Natural killer cell (primary cell): ENCODE results near the gene RPS17. TPM values are rescaled to one million over a fixed set of nuclear protein-coding genes. Genes with fewer than 3 reads are reported as not detected.

Experiments
- ATAC-seq, 3 donors: fragments of 150-1000 bp in 2 of 3; fragments of 200-7000 bp in 1 of 3; cut with Tn5 transposase; 1 replicate in 1 of 3; 2 replicates in 2 of 3; pipeline ENCODE4 v1.10.0; 2021; ENCODE audit warnings: mild to moderate bottlenecking in 2 of 3, moderate library complexity in 2 of 3
- DNase-seq, 2 donors: peaks; one replicate each; pipeline versions ENCODE4 v3.0.0 to v3.0.0-alpha.2; 2013 to 2021; ENCODE audit warnings: mixed read lengths in 1 of 2
- H3K27ac ChIP-seq: one replicate; pipeline ENCODE4 v1.5.1; 2013; ENCODE audit warnings: mild to moderate bottlenecking, low read length
- H3K27me3 ChIP-seq: one replicate; pipeline ENCODE4 v1.6.1; 2013; ENCODE audit warnings: low read length; ENCODE audit not compliant: control insufficient read depth, insufficient read depth
- H3K36me3 ChIP-seq: one replicate; pipeline ENCODE4 v1.6.1; 2013; ENCODE audit warnings: low read length; ENCODE audit not compliant: control insufficient read depth, insufficient read depth
- H3K4me1 ChIP-seq: one replicate; pipeline ENCODE4 v1.6.1; 2013; ENCODE audit warnings: low read length; ENCODE audit not compliant: control insufficient read depth, insufficient read depth
- H3K4me3 ChIP-seq: one replicate; pipeline ENCODE4 v1.5.1; 2013; ENCODE audit warnings: low read length
- H3K9me3 ChIP-seq: one replicate; pipeline ENCODE4 v1.6.1; 2013; ENCODE audit warnings: low read length; ENCODE audit not compliant: control insufficient read depth, insufficient read depth
- H3K27ac Mint-ChIP-seq, 2 donors: one replicate each; pipeline ENCODE4 v1.8.0; 2022; ENCODE audit warnings: mild to moderate bottlenecking in 2 of 2, mixed read lengths in 2 of 2, moderate library complexity in 1 of 2
- H3K27me3 Mint-ChIP-seq, 2 donors: one replicate each; pipeline ENCODE4 v1.8.0; 2022; ENCODE audit warnings: low read depth in 2 of 2, mixed read lengths in 2 of 2
- H3K36me3 Mint-ChIP-seq: one replicate; pipeline ENCODE4 v1.8.0; 2022; ENCODE audit warnings: mixed read lengths
- H3K4me1 Mint-ChIP-seq, 2 donors: one replicate each; pipeline ENCODE4 v1.8.0; 2022; ENCODE audit warnings: mixed read lengths in 2 of 2
- H3K4me3 Mint-ChIP-seq: one replicate; pipeline ENCODE4 v1.8.0; 2022; ENCODE audit warnings: mild to moderate bottlenecking, moderate library complexity, mixed read lengths
- H3K9me3 Mint-ChIP-seq, 2 donors: one replicate each; pipeline ENCODE4 v1.8.0; 2022; ENCODE audit warnings: mixed read lengths in 2 of 2
- CTCF ChIP-seq: fragments of 200-600 bp; IDR thresholded peaks from one replicate; pipeline ENCODE4 v1.8.0; 2022; ENCODE audit warnings: antibody characterized with exemption
- WGBS: methylation state at CpG from one replicate; pipeline ENCODE4 v1.1.7; 2013; ENCODE audit warnings: missing lambda C conversion rate; ENCODE audit not compliant: insufficient coverage; 5-methylcytosine and 5-hydroxymethylcytosine counted together
- intact Hi-C: fragments of 100-400 bp; cut with micrococcal nuclease; formaldehyde crosslinking; loops from one replicate; pipeline ENCODE4 v1.14.2; 2022
- total RNA-seq, 4 donors: library from RNA; stranded (reverse); fragments of 120-200 nt in 1 of 4; gene quantifications; one replicate each; pipeline versions ENCODE4 v1.2.3 to v1.2.4, GENCODE V29; 2013 to 2022

RPS17 gene
- total RNA-seq, 3 donors from 2014 or later (not counting 1 experiment from before 2014, with no cell fraction given), result 1,035 to 1,314 (median 1,130) TPM

- no peaks in the 10 kb centered on the region for H3K9me3 Mint-ChIP-seq
- Histone ChIP-seq H3K9me3 (no peaks in the 10 kb centered on the region), H3K27ac (no peak overlapping the region), H3K4me3 (no peak overlapping the region), H3K4me1 (no peaks in the 10 kb centered on the region), H3K36me3 (no peaks in the 10 kb centered on the region), H3K27me3 (no peaks in the 10 kb centered on the region)
- peaks cover 13 to 39% of the 10 kb centered on the region in 2 donors for H3K27me3 Mint-ChIP-seq
- TF ChIP-seq CTCF, result no peak
- DNase-seq (no peak), ATAC-seq (no peak)
- no peaks in the 10 kb centered on the region for H3K36me3 Mint-ChIP-seq
- H3K4me1 Mint-ChIP-seq, result no peaks in the 10 kb centered on the region
- intact Hi-C loops, result no loop called here
- 97% methylated on average over 6 of the region's 7 CpGs for WGBS
- no peak overlapping the region for H3K27ac Mint-ChIP-seq
- no peak overlapping the region for H3K4me3 Mint-ChIP-seq
These were observed 16.2 kb upstream of the RPS17 start for GRCh38 chr15:82556315-82557035.

- no peaks in the 10 kb centered on the region for H3K4me1 Mint-ChIP-seq
- no peaks in the 10 kb centered on the region for H3K9me3 Mint-ChIP-seq
- no peak for TF ChIP-seq CTCF
- ATAC-seq (no peak), DNase-seq (no peak)
- no peaks in the 10 kb centered on the region for H3K36me3 ChIP-seq
- no peak overlapping the region for H3K27ac Mint-ChIP-seq
- no peaks in the 10 kb centered on the region for H3K36me3 Mint-ChIP-seq
- no peak overlapping the region for H3K4me3 Mint-ChIP-seq
- H3K9me3 ChIP-seq, result no peaks in the 10 kb centered on the region
- intact Hi-C loops, result no loop called here
- H3K27me3 ChIP-seq, result no peaks in the 10 kb centered on the region
- H3K27me3 Mint-ChIP-seq, result peaks cover 19 to 46% of the 10 kb centered on the region in 2 donors
- no peak overlapping the region for H3K27ac ChIP-seq
- WGBS, result 87% methylated on average over 2 of the region's 2 CpGs
- H3K4me1 ChIP-seq, result no peaks in the 10 kb centered on the region
- no peak overlapping the region for H3K4me3 ChIP-seq
These were observed 14.6 kb upstream of the RPS17 start for GRCh38 chr15:82554849-82555248.

GRCh38 chr15:82554351-82554750 is 14.1 kb upstream of the RPS17 start:
- Mint-ChIP-seq H3K9me3 (no peaks in the 10 kb centered on the region), H3K27ac (no peak overlapping the region), H3K4me1 (no peaks in the 10 kb centered on the region), H3K4me3 (no peak overlapping the region), H3K36me3 (no peaks in the 10 kb centered on the region), H3K27me3 (peaks cover 19 to 47% of the 10 kb centered on the region in 2 donors)
- ATAC-seq (no peak), DNase-seq (no peak)
- no peaks in the 10 kb centered on the region for H3K36me3 ChIP-seq
- H3K4me1 ChIP-seq, result no peaks in the 10 kb centered on the region
- H3K27ac ChIP-seq, result no peak overlapping the region
- TF ChIP-seq CTCF, result no peak
- intact Hi-C loops, result no loop called here
- H3K27me3 ChIP-seq, result no peaks in the 10 kb centered on the region
- H3K9me3 ChIP-seq, result no peaks in the 10 kb centered on the region
- H3K4me3 ChIP-seq, result no peak overlapping the region
- 88% methylated on average over 1 of the region's 1 CpG for WGBS

- H3K4me1 Mint-ChIP-seq, result no peaks in the 10 kb centered on the region
- Histone ChIP-seq H3K4me1 (no peaks in the 10 kb centered on the region), H3K27ac (no peak overlapping the region), H3K9me3 (no peaks in the 10 kb centered on the region), H3K27me3 (no peaks in the 10 kb centered on the region), H3K36me3 (no peaks in the 10 kb centered on the region), H3K4me3 (no peak overlapping the region)
- DNase-seq, result no peak
- H3K4me3 Mint-ChIP-seq, result no peak overlapping the region
- intact Hi-C loops, result no loop called here
- no peaks in the 10 kb centered on the region for H3K36me3 Mint-ChIP-seq
- 88% methylated on average over 1 of the region's 1 CpG for WGBS
- no peaks in the 10 kb centered on the region for H3K9me3 Mint-ChIP-seq
- H3K27me3 Mint-ChIP-seq, result peaks cover 19 to 47% of the 10 kb centered on the region in 2 donors
- no peak for TF ChIP-seq CTCF
- no peak for ATAC-seq
- H3K27ac Mint-ChIP-seq, result no peak overlapping the region
These were observed 13.6 kb upstream of the RPS17 start for GRCh38 chr15:82553846-82554245.
